IMR-90 (cell line): ENCODE measurements around the gene KRTAP9-2. TPM values are rescaled to one million over a fixed set of nuclear protein-coding genes. Genes with fewer than 3 reads are reported as not detected.

Experiments
- microRNA-seq, 2 experiments: library from miRNA; stranded (forward) in 1 of 2; unstranded in 1 of 2; fragments of 10-50 nt in 1 of 2; fragments of <30 nt in 1 of 2; gene quantifications in 1 of 2; microRNA quantifications in 1 of 2; one replicate each; pipeline versions ENCODE3 to v1.1.0; 2013 to 2020; ENCODE audit not compliant: insufficient read depth in 1 of 2, insufficient read length in 1 of 2, unreplicated experiment in 1 of 2
- polyA plus RNA-seq, 3 experiments: library from polyadenylated mRNA; depleted of rRNA; stranded (reverse); fragments of >200 nt; gene quantifications; 2 replicates each; pipeline ENCODE4 v1.2.3, GENCODE V29; 2012; ENCODE audit warnings: low replicate concordance in 1 of 3
- small RNA-seq, 5 experiments: library from RNA; depleted of rRNA; stranded (forward); fragments of <200 nt; gene quantifications; one replicate each; pipeline ENCODE3, GENCODE V24; 2012
- total RNA-seq: library from RNA; depleted of rRNA; stranded (reverse); fragments of >200 nt; gene quantifications from 2 replicates; pipeline ENCODE4 v1.2.3, GENCODE V29; 2012; rRNA removed

KRTAP9-2 gene
- total and polyA plus RNA-seq, 2 of the 4 experiments (the other 2 are of a cell fraction), result not detected

Small RNA genes within 50 kb of the gene (microRNA-seq; reads per million reads assigned to microRNA genes)
- gene KRTAP4-17P (ENCODE audit: insufficient read depth, insufficient read length), result not detected

Small RNA genes within 50 kb of the gene (small RNA-seq; reads per million reads assigned to genes)
- gene KRTAP4-17P, result 0 reads per million in 5 experiments

Other genes starting within 250 kb of the KRTAP9-2 start
Only the 30 nearest of the 41 such genes appear.
- gene KRTAP2-1, start 179.3 kb upstream of the KRTAP9-2 start, total RNA-seq, result not detected in 2 replicates
- not detected in 2 replicates for gene KRTAP2-1, start 179.3 kb upstream of the KRTAP9-2 start, polyA plus RNA-seq (2012; rRNA removed)
- gene KRTAP2-2, start 171.4 kb upstream of the KRTAP9-2 start, total RNA-seq, result not detected in 2 replicates
- 0.17 TPM in 1 of 2 replicates, not detected in the other for gene KRTAP2-2, start 171.4 kb upstream of the KRTAP9-2 start, polyA plus RNA-seq (2012; rRNA removed)
- gene KRTAP2-3, start 166.5 kb upstream of the KRTAP9-2 start, total RNA-seq, result 1.4 TPM in 2 replicates
- 35.2 and 35.6 TPM in 2 replicates for gene KRTAP2-3, start 166.5 kb upstream of the KRTAP9-2 start, polyA plus RNA-seq (2012; rRNA removed)
- gene KRTAP2-4, start 160.8 kb upstream of the KRTAP9-2 start, total RNA-seq, result not detected in 2 replicates
- gene KRTAP2-4, start 160.8 kb upstream of the KRTAP9-2 start, polyA plus RNA-seq (2012; rRNA removed), result not detected in 2 replicates
- gene KRTAP4-7, start 142.5 kb upstream of the KRTAP9-2 start, total RNA-seq, result not detected in 2 replicates
- 0.11 TPM in 1 of 2 replicates, not detected in the other for gene KRTAP4-7, start 142.5 kb upstream of the KRTAP9-2 start, polyA plus RNA-seq (2012; rRNA removed)
- gene KRTAP4-8, start 128.5 kb upstream of the KRTAP9-2 start, total RNA-seq, result not detected in 2 replicates
- not detected in 2 replicates for gene KRTAP4-8, start 128.5 kb upstream of the KRTAP9-2 start, polyA plus RNA-seq (2012; rRNA removed)
- not detected in 2 replicates for gene KRTAP4-16, start 124.4 kb upstream of the KRTAP9-2 start, total RNA-seq
- gene KRTAP4-16, start 124.4 kb upstream of the KRTAP9-2 start, polyA plus RNA-seq (2012; rRNA removed), result not detected in 2 replicates
- gene KRTAP4-9, start 121.3 kb upstream of the KRTAP9-2 start, total RNA-seq, result not detected in 2 replicates
- 0.24 TPM in 2 replicates for gene KRTAP4-9, start 121.3 kb upstream of the KRTAP9-2 start, polyA plus RNA-seq (2012; rRNA removed)
- not detected in 2 replicates for gene KRTAP4-11, start 108.3 kb upstream of the KRTAP9-2 start, total RNA-seq
- not detected in 2 replicates for gene KRTAP4-11, start 108.3 kb upstream of the KRTAP9-2 start, polyA plus RNA-seq (2012; rRNA removed)
- 0.18 TPM in 1 of 2 replicates, not detected in the other for gene KRTAP4-12, start 102.5 kb upstream of the KRTAP9-2 start, total RNA-seq
- 1.0 and 1.1 TPM in 2 replicates for gene KRTAP4-12, start 102.5 kb upstream of the KRTAP9-2 start, polyA plus RNA-seq (2012; rRNA removed)
- gene KRTAP4-6, start 86.1 kb upstream of the KRTAP9-2 start, total RNA-seq, result not detected in 2 replicates
- gene KRTAP4-6, start 86.1 kb upstream of the KRTAP9-2 start, polyA plus RNA-seq (2012; rRNA removed), result not detected in 2 replicates
- gene KRTAP4-5, start 76.8 kb upstream of the KRTAP9-2 start, total RNA-seq, result not detected in 2 replicates
- not detected in 2 replicates for gene KRTAP4-5, start 76.8 kb upstream of the KRTAP9-2 start, polyA plus RNA-seq (2012; rRNA removed)
- gene KRTAP4-4, start 65.9 kb upstream of the KRTAP9-2 start, total RNA-seq, result not detected in 2 replicates
- gene KRTAP4-4, start 65.9 kb upstream of the KRTAP9-2 start, polyA plus RNA-seq (2012; rRNA removed), result not detected in 2 replicates
- gene KRTAP4-3, start 58.4 kb upstream of the KRTAP9-2 start, total RNA-seq, result not detected in 2 replicates
- gene KRTAP4-3, start 58.4 kb upstream of the KRTAP9-2 start, polyA plus RNA-seq (2012; rRNA removed), result not detected in 2 replicates
- not detected in 2 replicates for gene KRTAP4-2, start 48.4 kb upstream of the KRTAP9-2 start, total RNA-seq
- not detected in 2 replicates for gene KRTAP4-2, start 48.4 kb upstream of the KRTAP9-2 start, polyA plus RNA-seq (2012; rRNA removed)
- not detected in 2 replicates for gene KRTAP4-1, start 41.7 kb upstream of the KRTAP9-2 start, total RNA-seq
- not detected in 2 replicates for gene KRTAP4-1, start 41.7 kb upstream of the KRTAP9-2 start, polyA plus RNA-seq (2012; rRNA removed)
- gene KRTAP9-1, start 36.8 kb upstream of the KRTAP9-2 start, total RNA-seq, result not detected in 2 replicates
- not detected in 2 replicates for gene KRTAP9-1, start 36.8 kb upstream of the KRTAP9-2 start, polyA plus RNA-seq (2012; rRNA removed)
- not detected in 2 replicates for gene KRTAP9-3, start 5.8 kb downstream of the KRTAP9-2 start, total RNA-seq
- gene KRTAP9-3, start 5.8 kb downstream of the KRTAP9-2 start, polyA plus RNA-seq (2012; rRNA removed), result not detected in 2 replicates
- gene KRTAP9-8, start 11.4 kb downstream of the KRTAP9-2 start, total RNA-seq, result not detected in 2 replicates
- gene KRTAP9-8, start 11.4 kb downstream of the KRTAP9-2 start, polyA plus RNA-seq (2012; rRNA removed), result not detected in 2 replicates
- gene KRTAP9-4, start 23.0 kb downstream of the KRTAP9-2 start, total RNA-seq, result not detected in 2 replicates
- not detected in 2 replicates for gene KRTAP9-4, start 23.0 kb downstream of the KRTAP9-2 start, polyA plus RNA-seq (2012; rRNA removed)
- gene KRTAP9-9, start 28.7 kb downstream of the KRTAP9-2 start, total RNA-seq, result not detected in 2 replicates
- gene KRTAP9-9, start 28.7 kb downstream of the KRTAP9-2 start, polyA plus RNA-seq (2012; rRNA removed), result not detected in 2 replicates
- not detected in 2 replicates for gene KRTAP9-6, start 38.7 kb downstream of the KRTAP9-2 start, total RNA-seq
- not detected in 2 replicates for gene KRTAP9-6, start 38.7 kb downstream of the KRTAP9-2 start, polyA plus RNA-seq (2012; rRNA removed)
- not detected in 2 replicates for gene KRTAP9-7, start 49.0 kb downstream of the KRTAP9-2 start, total RNA-seq
- gene KRTAP9-7, start 49.0 kb downstream of the KRTAP9-2 start, polyA plus RNA-seq (2012; rRNA removed), result not detected in 2 replicates
- gene KRTAP29-1, start 76.2 kb downstream of the KRTAP9-2 start, total RNA-seq, result not detected in 2 replicates
- not detected in 2 replicates for gene KRTAP29-1, start 76.2 kb downstream of the KRTAP9-2 start, polyA plus RNA-seq (2012; rRNA removed)
- not detected in 2 replicates for gene KRTAP16-1, start 82.7 kb downstream of the KRTAP9-2 start, total RNA-seq
- not detected in 2 replicates for gene KRTAP16-1, start 82.7 kb downstream of the KRTAP9-2 start, polyA plus RNA-seq (2012; rRNA removed)
- gene KRTAP17-1, start 89.1 kb downstream of the KRTAP9-2 start, total RNA-seq, result not detected in 2 replicates
- not detected in 2 replicates for gene KRTAP17-1, start 89.1 kb downstream of the KRTAP9-2 start, polyA plus RNA-seq (2012; rRNA removed)
- not detected in 2 replicates for gene KRT33A, start 124.2 kb downstream of the KRTAP9-2 start, total RNA-seq
- not detected in 2 replicates for gene KRT33A, start 124.2 kb downstream of the KRTAP9-2 start, polyA plus RNA-seq (2012; rRNA removed)
- 0.18 and 0.28 TPM in 2 replicates for gene KRT33B, start 143.2 kb downstream of the KRTAP9-2 start, total RNA-seq
- 0.14 and 0.22 TPM in 2 replicates for gene KRT33B, start 143.2 kb downstream of the KRTAP9-2 start, polyA plus RNA-seq (2012; rRNA removed)
- gene KRT34, start 155.7 kb downstream of the KRTAP9-2 start, total RNA-seq, result 3.6 and 3.9 TPM in 2 replicates
- gene KRT34, start 155.7 kb downstream of the KRTAP9-2 start, polyA plus RNA-seq (2012; rRNA removed), result 3.4 and 4.2 TPM in 2 replicates
- gene KRT31, start 171.0 kb downstream of the KRTAP9-2 start, total RNA-seq, result not detected in 2 replicates
- 0.05 TPM in 1 of 2 replicates, not detected in the other for gene KRT31, start 171.0 kb downstream of the KRTAP9-2 start, polyA plus RNA-seq (2012; rRNA removed)